ENCODE data around the gene RERG.

GRCh38 chr12:15088105-15088504 lies 133.1 kb downstream of the RERG start:
- TF ChIP-seq CTCF (conservative IDR thresholded peaks at IDR 0.05 in 1 of 2, IDR thresholded peaks at IDR 0.05 in 1 of 2; ENCODE audit: extremely low read depth in 1 of 2, insufficient read depth in 1 of 2, low read depth in 1 of 2, low read length in 2 of 2) (no peak), EZH2 (IDR thresholded peaks at IDR 0.05; ENCODE audit: borderline replicate concordance, low read length) (no peak)

All from mammary epithelial cell (primary cell).